Neural cell (in vitro differentiated cells): ENCODE measurements around the gene FCN2. TPM values are rescaled to one million over a fixed set of nuclear protein-coding genes. Genes with fewer than 3 reads are reported as not detected.

Experiments used
- H2AFZ ChIP-seq: fragments of 200-600, 300-800 bp; sonication (generic), shearing (Covaris generic); 2 replicates; pipeline ENCODE4 v1.6.0; 2014; ENCODE audit warnings: low read depth, mild to moderate bottlenecking, antibody characterized with exemption, low read length, moderate library complexity
- H3F3A ChIP-seq: fragments of 200-600 bp; shearing (Covaris generic); 2 replicates; pipeline ENCODE4 v1.6.1; 2016; ENCODE audit warnings: mild to moderate bottlenecking, moderate library complexity, mixed read lengths, antibody characterized with exemption, low read length; ENCODE audit not compliant: insufficient read depth, poor library complexity, severe bottlenecking
- H3K27ac ChIP-seq: fragments of 200-600, 300-800 bp; sonication (generic), shearing (Covaris generic); 2 replicates; pipeline ENCODE4 v1.5.1; 2014; ENCODE audit warnings: mild to moderate bottlenecking, low read length, moderate library complexity
- H3K27me3 ChIP-seq: fragments of 300-800, 200-600 bp; sonication (generic), shearing (Covaris generic); 2 replicates; pipeline ENCODE4 v1.6.0; 2014; ENCODE audit warnings: mild to moderate bottlenecking, low read depth, low read length, moderate library complexity; ENCODE audit not compliant: insufficient read depth
- H3K36me3 ChIP-seq: fragments of 300-800, 200-600 bp; sonication (generic), shearing (Covaris generic); 2 replicates; pipeline ENCODE4 v1.5.1; 2014; ENCODE audit warnings: mild to moderate bottlenecking, antibody characterized with exemption, low read length, moderate library complexity; ENCODE audit not compliant: insufficient read depth
- H3K4me2 ChIP-seq: fragments of 300-800, 200-600 bp; sonication (generic), shearing (Covaris generic); 2 replicates; pipeline ENCODE4 v1.6.0; 2014; ENCODE audit warnings: mild to moderate bottlenecking, low read length
- H3K4me3 ChIP-seq: fragments of 300-800, 200-600 bp; sonication (generic), shearing (Covaris generic); 2 replicates; pipeline ENCODE4 v1.5.1; 2014; ENCODE audit warnings: mild to moderate bottlenecking, low read length, moderate library complexity
- H3K79me2 ChIP-seq: fragments of 200-600 bp; shearing (Covaris generic); replicated peaks from 2 replicates; pipeline ENCODE4 v1.6.0; 2014; ENCODE audit warnings: mild to moderate bottlenecking, low read length, moderate library complexity; ENCODE audit not compliant: insufficient read depth
- H3K9ac ChIP-seq: fragments of 300-800, 200-600 bp; sonication (generic), shearing (Covaris generic); 2 replicates; pipeline ENCODE4 v1.6.1; 2016; ENCODE audit warnings: mild to moderate bottlenecking, low read length, mixed read lengths
- H3K9me2 ChIP-seq: fragments of 200-600 bp; shearing (Covaris generic); 2 replicates; pipeline ENCODE4 v1.6.1; 2016; ENCODE audit warnings: mild to moderate bottlenecking, low read length, mixed read lengths; ENCODE audit not compliant: insufficient read depth
- H3K9me3 ChIP-seq: fragments of 200-600, 300-800 bp; sonication (generic), shearing (Covaris generic); 2 replicates; pipeline ENCODE4 v1.6.1; 2016; ENCODE audit warnings: mild to moderate bottlenecking, mixed run types, low read length, moderate library complexity, mixed read lengths
- H4K20me1 ChIP-seq: fragments of 200-600 bp; shearing (Covaris generic); 2 replicates; pipeline ENCODE4 v1.6.1; 2016; ENCODE audit warnings: mild to moderate bottlenecking, mixed run types; ENCODE audit not compliant: insufficient read depth
- CTCF ChIP-seq: fragments of 450-650 bp; IDR thresholded peaks from 2 replicates; pipeline ENCODE4 v1.5.1; 2014; ENCODE audit warnings: antibody characterized with exemption, mild to moderate bottlenecking, moderate library complexity; ENCODE audit not compliant: poor library complexity, severe bottlenecking
- EP300 ChIP-seq: fragments of 450-650 bp; conservative IDR thresholded peaks from 2 replicates; pipeline ENCODE4 v1.6.1; 2014; ENCODE audit warnings: antibody characterized with exemption, mild to moderate bottlenecking, moderate library complexity; ENCODE audit not compliant: poor library complexity, severe bottlenecking
- EZH2 ChIP-seq: fragments of 200-600, 300-800 bp; shearing (Covaris generic), sonication (generic); IDR thresholded peaks from 2 replicates; pipeline ENCODE4 v1.6.1; 2014; ENCODE audit warnings: antibody characterized with exemption, low read length, borderline replicate concordance, mild to moderate bottlenecking; ENCODE audit not compliant: insufficient read depth, poor library complexity, severe bottlenecking
- MXI1 ChIP-seq: fragments of 450-650 bp; conservative IDR thresholded peaks from 2 replicates; pipeline ENCODE4 v1.6.1; 2014; ENCODE audit warnings: antibody characterized with exemption, mild to moderate bottlenecking; ENCODE audit not compliant: poor library complexity, severe bottlenecking
- POLR2AphosphoS5 ChIP-seq: IDR thresholded peaks from 2 replicates; pipeline ENCODE4 v1.6.1; 2012
- RAD21 ChIP-seq: fragments of 450-650 bp; conservative IDR thresholded peaks from 2 replicates; pipeline ENCODE4 v1.6.1; 2014; ENCODE audit warnings: antibody characterized with exemption, mild to moderate bottlenecking, moderate library complexity
- REST ChIP-seq: IDR thresholded peaks from 2 replicates; pipeline ENCODE4 v1.6.1; 2012; ENCODE audit warnings: borderline replicate concordance
- SMC3 ChIP-seq: fragments of 450-650 bp; conservative IDR thresholded peaks from 2 replicates; pipeline ENCODE4 v1.6.1; 2014; ENCODE audit warnings: antibody characterized with exemption, mild to moderate bottlenecking, moderate library complexity; ENCODE audit not compliant: poor library complexity
- TAF1 ChIP-seq: IDR thresholded peaks from 2 replicates; pipeline ENCODE4 v1.6.1; 2012; ENCODE audit warnings: low read depth
- polyA plus RNA-seq: library from polyadenylated mRNA; depleted of rRNA; stranded (reverse); fragments of >200 nt; gene quantifications from 2 replicates; pipeline ENCODE4 v1.2.3, GENCODE V29; 2014

FCN2 gene
- polyA plus RNA-seq, 1 donor from 2014 or later: not detected

DNA sequence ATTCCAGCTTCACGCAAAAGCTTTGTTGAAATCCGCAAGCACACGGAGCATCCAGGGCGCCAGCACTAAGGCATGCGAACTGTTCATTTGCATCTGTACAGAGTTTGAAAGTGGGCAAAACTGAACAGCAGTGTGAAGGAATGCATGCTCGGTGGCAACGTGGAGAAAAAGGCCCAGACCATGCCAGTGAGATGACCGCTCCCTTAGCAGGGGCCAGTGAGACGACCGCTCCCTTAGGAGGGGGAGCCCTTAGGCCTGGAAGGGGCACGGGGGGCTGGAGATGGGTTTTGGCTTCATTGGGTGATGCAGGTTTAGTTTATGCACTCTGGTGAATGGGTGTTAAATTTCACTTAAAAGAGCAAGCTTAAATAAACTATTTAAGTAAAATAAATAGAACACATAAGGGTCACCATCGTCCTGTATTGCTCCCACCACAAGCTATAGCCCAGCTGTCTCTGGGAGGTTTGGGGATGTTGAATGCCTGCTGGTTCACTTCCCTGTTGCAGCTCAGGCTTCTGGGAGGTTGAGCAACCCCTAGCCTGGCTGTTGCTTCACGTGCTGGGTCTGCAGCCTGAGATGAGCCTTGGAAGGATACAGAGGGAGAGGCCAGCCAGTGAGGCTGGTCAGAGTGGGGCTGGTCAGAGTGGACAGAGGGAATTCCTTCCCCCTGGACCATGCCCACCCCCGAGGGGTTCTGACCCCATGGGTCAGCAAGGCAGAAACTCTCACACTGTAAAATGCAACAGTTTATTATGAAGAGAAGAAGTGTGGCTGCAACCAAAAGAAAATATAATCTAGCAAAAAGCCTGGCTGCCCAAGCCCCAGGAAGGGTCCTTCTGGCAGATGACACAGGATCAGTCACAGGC, 41.7 kb downstream of the FCN2 start:
- no peak overlapping the region for H3K27ac ChIP-seq
- H2AFZ ChIP-seq: no peak overlapping the region
- H3K4me2 ChIP-seq: no peak overlapping the region
- H3K79me2 ChIP-seq: no peaks in the 10 kb centered on the region
- no peaks in the 10 kb centered on the region for H3K36me3 ChIP-seq
- no peaks in the 10 kb centered on the region for H3K27me3 ChIP-seq
- no peaks in the 10 kb centered on the region for H3F3A ChIP-seq
- no peaks in the 10 kb centered on the region for H4K20me1 ChIP-seq
- no peaks in the 10 kb centered on the region for H3K9me3 ChIP-seq
- no peak overlapping the region for H3K4me3 ChIP-seq
- no peaks in the 10 kb centered on the region for H3K9me2 ChIP-seq
- H3K9ac ChIP-seq: no peak overlapping the region
- TF ChIP-seq REST: no peak
- no peak for TF ChIP-seq EZH2
- no peak for TF ChIP-seq TAF1
- no peak for TF ChIP-seq SMC3
- no peak for TF ChIP-seq MXI1
- TF ChIP-seq RAD21: no peak
- no peak for TF ChIP-seq POLR2AphosphoS5
- TF ChIP-seq CTCF: no peak
- TF ChIP-seq EP300: no peak

DNA sequence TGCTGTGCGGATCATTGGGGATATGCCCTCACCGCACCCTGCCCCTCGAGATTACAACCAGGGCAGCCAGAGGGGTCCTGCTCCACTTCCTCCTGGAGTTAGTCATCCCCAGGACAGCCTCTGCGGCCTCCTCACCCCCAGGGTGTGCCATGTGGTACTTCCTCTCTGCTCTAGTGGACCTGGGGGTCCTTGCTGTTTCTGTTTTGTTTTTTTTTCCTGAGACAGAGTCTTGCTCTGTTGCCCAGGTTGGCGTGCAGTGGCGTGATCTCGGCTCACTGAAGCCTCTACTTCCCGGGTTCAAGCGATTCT, 42.3 kb downstream of the FCN2 start:
- Histone ChIP-seq H3K9me2 (no peaks in the 10 kb centered on the region), H3K4me2 (no peak overlapping the region), H3K36me3 (no peaks in the 10 kb centered on the region), H3F3A (no peaks in the 10 kb centered on the region), H3K79me2 (no peaks in the 10 kb centered on the region), H4K20me1 (no peaks in the 10 kb centered on the region), H3K9ac (no peak overlapping the region), H3K27ac (no peak overlapping the region), H2AFZ (no peak overlapping the region), H3K4me3 (no peak overlapping the region), H3K9me3 (no peaks in the 10 kb centered on the region), H3K27me3 (no peaks in the 10 kb centered on the region)
- TF ChIP-seq REST (no peak), POLR2AphosphoS5 (no peak), CTCF (no peak)
